Measurements from ENCODE around the gene PHF8. TPM values are rescaled to one million over a fixed set of nuclear protein-coding genes. Genes with fewer than 3 reads are reported as not detected.

The PHF8 gene
- total RNA-seq, 1 donor from 2014 or later, result 22.3 TPM

GRCh38 chrX:54066841-54067240 is 22.6 kb upstream of the PHF8 start:
- Histone ChIP-seq H3K27ac (no peak overlapping the region), H4K20me1 (ENCODE audit: low read depth) (no peaks in the 10 kb centered on the region), H3K9ac (no peak overlapping the region), H3K79me2 (ENCODE audit: low read depth) (no peaks in the 10 kb centered on the region), H3F3A (ENCODE audit: low read depth) (no peaks in the 10 kb centered on the region), H3K36me3 (no peaks in the 10 kb centered on the region), H3K9me3 (ENCODE audit: low read depth) (peaks cover 2% of the 10 kb centered on the region), H3K27me3 (no peaks in the 10 kb centered on the region), H3K4me1 (no peaks in the 10 kb centered on the region), H2AFZ (replicated peaks) (no peak overlapping the region), H3K4me2 (no peak overlapping the region), H3K4me3 (no peak overlapping the region)
- Mint-ChIP-seq H3K27me3 (ENCODE audit: insufficient read depth, low read depth) (peaks cover 2% of the 10 kb centered on the region), H3K9me3 (peaks cover 8% of the 10 kb centered on the region), H3K27ac (no peak overlapping the region), H3K4me3 (no peak overlapping the region), H3K4me1 (no peaks in the 10 kb centered on the region), H3K36me3 (peaks cover 5% of the 10 kb centered on the region)
- no peak for DNase-seq (ENCODE audit: low spot score)
- no peak for TF ChIP-seq EZH2 (IDR thresholded peaks at IDR 0.05)
- no peak for TF ChIP-seq CTCF (IDR thresholded peaks at IDR 0.05)
- TF ChIP-seq EZH2phosphoT487 (IDR thresholded peaks at IDR 0.05), result no peak

- Mint-ChIP-seq H3K4me1 (no peaks in the 10 kb centered on the region), H3K9me3 (peaks cover 9% of the 10 kb centered on the region), H3K4me3 (no peak overlapping the region), H3K36me3 (peaks cover 3% of the 10 kb centered on the region), H3K27ac (no peak overlapping the region), H3K27me3 (ENCODE audit: insufficient read depth, low read depth) (peaks cover 2% of the 10 kb centered on the region)
- Histone ChIP-seq H3F3A (ENCODE audit: low read depth) (no peaks in the 10 kb centered on the region), H2AFZ (replicated peaks) (no peak overlapping the region), H3K4me3 (no peak overlapping the region), H4K20me1 (ENCODE audit: low read depth) (no peaks in the 10 kb centered on the region), H3K27ac (no peak overlapping the region), H3K4me1 (no peaks in the 10 kb centered on the region), H3K79me2 (ENCODE audit: low read depth) (no peaks in the 10 kb centered on the region), H3K9ac (no peak overlapping the region), H3K4me2 (no peak overlapping the region), H3K36me3 (no peaks in the 10 kb centered on the region), H3K27me3 (no peaks in the 10 kb centered on the region), H3K9me3 (ENCODE audit: low read depth) (no peaks in the 10 kb centered on the region)
- no peak for DNase-seq (ENCODE audit: low spot score)
- TF ChIP-seq CTCF (IDR thresholded peaks at IDR 0.05) (no peak), EZH2 (IDR thresholded peaks at IDR 0.05) (no peak), EZH2phosphoT487 (IDR thresholded peaks at IDR 0.05) (no peak)
These were observed 20.3 kb upstream of the PHF8 start for GRCh38 chrX:54064564-54064963.

- Mint-ChIP-seq H3K27me3 (ENCODE audit: insufficient read depth, low read depth) (peaks cover 2% of the 10 kb centered on the region), H3K27ac (no peak overlapping the region), H3K4me1 (no peaks in the 10 kb centered on the region), H3K4me3 (no peak overlapping the region), H3K36me3 (peaks cover 3% of the 10 kb centered on the region), H3K9me3 (peaks cover 9% of the 10 kb centered on the region)
- Histone ChIP-seq H2AFZ (replicated peaks) (no peak overlapping the region), H3K27me3 (no peaks in the 10 kb centered on the region), H3K4me1 (no peaks in the 10 kb centered on the region), H3K9me3 (ENCODE audit: low read depth) (no peaks in the 10 kb centered on the region), H3F3A (ENCODE audit: low read depth) (no peaks in the 10 kb centered on the region), H3K79me2 (ENCODE audit: low read depth) (no peaks in the 10 kb centered on the region), H3K9ac (no peak overlapping the region), H3K4me2 (no peak overlapping the region), H3K36me3 (no peaks in the 10 kb centered on the region), H4K20me1 (ENCODE audit: low read depth) (no peaks in the 10 kb centered on the region), H3K27ac (no peak overlapping the region), H3K4me3 (no peak overlapping the region)
- TF ChIP-seq EZH2phosphoT487 (IDR thresholded peaks at IDR 0.05) (no peak), EZH2 (IDR thresholded peaks at IDR 0.05) (no peak), CTCF (IDR thresholded peaks at IDR 0.05) (no peak)
- no peak for DNase-seq (ENCODE audit: low spot score)
These were observed 19.1 kb upstream of the PHF8 start for GRCh38 chrX:54063361-54063760.
